Loucy (cell line): ENCODE data around the gene PCBD2.

Experiments
- CTCF ChIP-seq: fragments of 200-600 bp; sonication (generic); conservative IDR thresholded peaks from 2 replicates; pipeline ENCODE4 v1.5.1; 2014; ENCODE audit warnings: mild to moderate bottlenecking, antibody characterized with exemption, low read length
- EZH2phosphoT487 ChIP-seq: fragments of 200-600 bp; IDR thresholded peaks from 2 replicates; pipeline ENCODE4 v1.6.1; 2018; ENCODE audit warnings: antibody characterized with exemption, mild to moderate bottlenecking, moderate library complexity, borderline replicate concordance

- TF ChIP-seq CTCF: no peak
- TF ChIP-seq EZH2phosphoT487: no peak
Measured at GRCh38 chr5:134935711-134936602, 31.0 kb downstream of the PCBD2 start.
